Stimulated activated naive CD8-positive, alpha-beta T cell treated with anti-CD3 and anti-CD28 coated beads, Interleukin-15, Interleukin-2, amounts not matched to agents 100 ng/mL and 50 ng/mL, for 24 hours (primary cell): Measurements from ENCODE around the gene ORM1.
A peak's percentile ranks its signal among the peaks of the same experiment; 100 is the strongest.

Experiments
- H3K27ac Mint-ChIP-seq: one replicate; pipeline ENCODE4 v1.8.0; 2021; ENCODE audit warnings: mild to moderate bottlenecking, mixed read lengths
- H3K27me3 Mint-ChIP-seq: one replicate; pipeline ENCODE4 v1.8.0; 2021; ENCODE audit warnings: mixed read lengths
- H3K36me3 Mint-ChIP-seq: one replicate; pipeline ENCODE4 v1.8.0; 2021; ENCODE audit warnings: low read depth, mixed read lengths
- H3K4me1 Mint-ChIP-seq: one replicate; pipeline ENCODE4 v1.8.0; 2021; ENCODE audit warnings: low read depth, mixed read lengths
- H3K4me3 Mint-ChIP-seq: one replicate; pipeline ENCODE4 v1.8.0; 2021; ENCODE audit warnings: mild to moderate bottlenecking, mixed read lengths
- H3K9me3 Mint-ChIP-seq: one replicate; pipeline ENCODE4 v1.8.0; 2021; ENCODE audit warnings: mixed read lengths

Gene ORM1

DNA sequence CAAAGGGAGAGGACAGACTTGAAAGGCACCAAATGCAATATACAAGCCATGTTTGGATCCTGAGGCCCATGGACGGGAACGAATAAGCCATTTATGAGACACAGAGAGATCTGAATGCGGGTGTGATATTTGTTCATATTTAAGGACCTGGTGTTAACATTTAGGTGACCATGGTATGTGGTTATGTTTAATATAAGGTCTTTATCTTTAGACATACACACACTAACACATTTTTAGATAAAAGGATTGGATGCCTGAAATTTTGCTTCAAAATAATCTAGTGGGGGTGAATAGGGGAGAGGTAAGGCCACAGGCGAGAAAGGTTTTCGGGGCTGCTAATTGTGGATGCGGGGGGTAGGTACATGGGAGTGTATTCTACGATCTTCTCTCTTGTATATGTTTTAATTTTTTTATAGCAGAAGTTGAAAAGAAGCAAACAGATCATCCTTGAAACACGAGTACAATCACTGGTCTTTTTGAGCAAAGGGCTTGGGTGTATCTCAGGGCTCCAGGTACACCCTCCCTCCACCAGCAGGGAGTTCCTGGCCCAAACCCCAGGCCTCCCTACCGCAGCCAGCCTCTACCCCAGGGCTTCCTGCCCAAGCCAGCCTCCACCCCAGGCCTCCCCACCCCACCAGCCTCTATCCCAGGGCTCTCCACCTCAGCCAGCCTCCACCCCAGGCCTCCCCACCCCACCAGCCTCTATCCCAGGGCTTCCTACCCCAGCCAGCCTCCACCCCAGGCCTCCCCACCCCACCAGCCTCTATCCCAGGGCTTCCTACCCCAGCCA is 52.7 kb downstream of the ORM1 start:
- Mint-ChIP-seq H3K27me3 (no peaks in the 10 kb centered on the region), H3K4me3 (peak overlapping the region; percentile 32), H3K27ac (peak overlapping the region; percentile 86), H3K36me3 (peaks cover 89% of the 10 kb centered on the region), H3K4me1 (peaks cover 92% of the 10 kb centered on the region), H3K9me3 (no peaks in the 10 kb centered on the region)
